ENCODE results near the gene PEX1. TPM values are rescaled to one million over a fixed set of nuclear protein-coding genes. Genes with fewer than 3 reads are reported as not detected.
"Not testable (repeated sequence)": the region's sequence is repeated elsewhere in the genome, so short reads cannot be mapped to it uniquely, and the experiment has no call there.

The PEX1 gene
- total RNA-seq, 2 donors from 2014 or later: 11.3 to 15.4 TPM

GRCh38 chr7:92546856-92547497 lies 18.7 kb upstream of the PEX1 start:
- DNase-seq (ENCODE audit: low spot score): no peak
- Histone ChIP-seq H3K4me3 (no peak overlapping the region), H3K36me3 (no peaks in the 10 kb centered on the region), H3K27ac (no peak overlapping the region), H3K4me1 (peaks cover 0 to 5% of the 10 kb centered on the region in 2 donors), H3K27me3 (no peaks in the 10 kb centered on the region), H3K9me3 (no peaks in the 10 kb centered on the region)
- TF ChIP-seq, protein P1, sequence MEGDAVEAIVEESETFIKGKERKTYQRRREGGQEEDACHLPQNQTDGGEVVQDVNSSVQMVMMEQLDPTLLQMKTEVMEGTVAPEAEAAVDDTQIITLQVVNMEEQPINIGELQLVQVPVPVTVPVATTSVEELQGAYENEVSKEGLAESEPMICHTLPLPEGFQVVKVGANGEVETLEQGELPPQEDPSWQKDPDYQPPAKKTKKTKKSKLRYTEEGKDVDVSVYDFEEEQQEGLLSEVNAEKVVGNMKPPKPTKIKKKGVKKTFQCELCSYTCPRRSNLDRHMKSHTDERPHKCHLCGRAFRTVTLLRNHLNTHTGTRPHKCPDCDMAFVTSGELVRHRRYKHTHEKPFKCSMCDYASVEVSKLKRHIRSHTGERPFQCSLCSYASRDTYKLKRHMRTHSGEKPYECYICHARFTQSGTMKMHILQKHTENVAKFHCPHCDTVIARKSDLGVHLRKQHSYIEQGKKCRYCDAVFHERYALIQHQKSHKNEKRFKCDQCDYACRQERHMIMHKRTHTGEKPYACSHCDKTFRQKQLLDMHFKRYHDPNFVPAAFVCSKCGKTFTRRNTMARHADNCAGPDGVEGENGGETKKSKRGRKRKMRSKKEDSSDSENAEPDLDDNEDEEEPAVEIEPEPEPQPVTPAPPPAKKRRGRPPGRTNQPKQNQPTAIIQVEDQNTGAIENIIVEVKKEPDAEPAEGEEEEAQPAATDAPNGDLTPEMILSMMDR (IDR thresholded peaks at IDR 0.05): no peak

DNA sequence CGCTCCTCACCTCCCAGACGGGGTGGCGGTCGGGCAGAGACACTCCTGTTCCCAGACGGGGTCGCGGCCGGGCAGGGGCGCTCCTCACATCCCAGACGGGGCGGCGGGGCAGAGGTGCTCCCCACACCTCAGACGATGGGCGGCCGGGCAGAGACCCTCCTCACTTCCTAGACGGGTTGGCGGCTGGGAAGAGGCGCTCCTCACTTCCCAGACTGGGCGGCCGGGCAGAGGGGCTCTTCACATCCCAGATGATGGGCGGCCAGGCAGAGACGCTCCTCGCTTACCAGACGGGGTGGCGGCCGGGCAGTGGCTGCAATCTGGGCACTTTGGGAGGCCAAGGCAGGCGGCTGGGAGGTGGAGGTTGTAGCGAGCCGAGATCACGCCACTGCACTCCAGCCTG lies 16.8 kb upstream of the PEX1 start:
- H3K27ac ChIP-seq; H3K36me3 ChIP-seq; H3K4me1 ChIP-seq; H3K27me3 ChIP-seq; H3K4me3 ChIP-seq; H3K9me3 ChIP-seq; DNase-seq (ENCODE audit: low spot score): not testable (repeated sequence)

DNA sequence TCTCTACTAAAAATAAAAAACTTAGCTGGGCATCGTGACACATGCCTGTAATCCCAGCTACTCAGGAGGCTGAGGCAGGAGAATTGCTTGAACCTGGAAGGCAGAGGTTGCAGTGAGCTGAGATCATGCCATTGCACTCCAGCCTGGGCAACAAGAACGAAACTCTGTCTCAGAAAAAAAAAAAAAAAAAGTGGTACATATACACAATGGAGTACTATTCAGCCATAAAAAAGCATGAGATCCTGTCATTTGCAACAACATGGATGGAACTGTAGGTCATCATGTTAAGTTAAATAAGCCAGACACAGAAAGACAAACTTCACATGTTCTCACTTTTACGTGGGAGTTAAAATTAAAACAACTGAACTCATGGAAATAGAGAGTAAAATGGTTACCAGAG lies 15.2 kb upstream of the PEX1 start:
- DNase-seq (ENCODE audit: low spot score); H3K4me1 ChIP-seq: not testable (repeated sequence)

DNA sequence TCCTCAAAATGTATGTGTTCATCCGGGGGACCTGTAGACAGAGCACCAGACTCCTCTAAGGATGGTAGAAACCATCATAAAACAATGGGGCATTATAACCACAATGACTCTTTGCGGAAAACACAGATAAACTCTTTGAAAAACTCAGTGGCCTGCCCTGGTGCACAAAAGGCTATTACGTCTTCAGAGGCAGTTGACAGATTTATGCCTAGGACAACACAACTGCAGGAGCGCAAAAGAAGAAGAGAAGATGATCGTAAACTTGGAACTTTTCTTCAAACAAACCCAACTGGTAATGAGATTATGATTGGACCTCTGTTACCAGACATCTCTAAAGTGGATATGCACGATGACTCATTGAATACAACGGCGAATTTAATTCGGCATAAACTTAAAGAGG lies 6.3 kb upstream of the PEX1 start:
- TF ChIP-seq, protein P1 (IDR thresholded peaks at IDR 0.05): no peak
- Histone ChIP-seq H3K27ac (no peak overlapping the region), H3K27me3 (no peaks in the 10 kb centered on the region), H3K4me1 (peaks cover 0 to 3% of the 10 kb centered on the region in 2 donors), H3K36me3 (peaks cover 65% of the 10 kb centered on the region), H3K9me3 (no peaks in the 10 kb centered on the region), H3K4me3 (no peak overlapping the region)
- no peak for DNase-seq (ENCODE audit: low spot score)

More for the DNA sequence above, 15.2 kb upstream of the PEX1 start:
- H3K27me3 ChIP-seq, H3K9me3 ChIP-seq, H3K27ac ChIP-seq, H3K4me3 ChIP-seq, H3K36me3 ChIP-seq: not testable (repeated sequence)

- H3K4me1 ChIP-seq: peaks cover 0 to 20% of the 10 kb centered on the region in 2 donors
- peak overlapping the region; percentile 80 to 94 for H3K27ac ChIP-seq
- peaks cover 22% of the 10 kb centered on the region for H3K36me3 ChIP-seq
- TF ChIP-seq, protein P1 (IDR thresholded peaks at IDR 0.05): no peak
- no peaks in the 10 kb centered on the region for H3K9me3 ChIP-seq
- peak overlapping the region; percentile 91 to 95 for H3K4me3 ChIP-seq
- H3K27me3 ChIP-seq: no peaks in the 10 kb centered on the region
- DNase-seq (ENCODE audit: low spot score): no peak
Measured at GRCh38 chr7:92528958-92529264, 591 bp upstream of the PEX1 start.

DNA sequence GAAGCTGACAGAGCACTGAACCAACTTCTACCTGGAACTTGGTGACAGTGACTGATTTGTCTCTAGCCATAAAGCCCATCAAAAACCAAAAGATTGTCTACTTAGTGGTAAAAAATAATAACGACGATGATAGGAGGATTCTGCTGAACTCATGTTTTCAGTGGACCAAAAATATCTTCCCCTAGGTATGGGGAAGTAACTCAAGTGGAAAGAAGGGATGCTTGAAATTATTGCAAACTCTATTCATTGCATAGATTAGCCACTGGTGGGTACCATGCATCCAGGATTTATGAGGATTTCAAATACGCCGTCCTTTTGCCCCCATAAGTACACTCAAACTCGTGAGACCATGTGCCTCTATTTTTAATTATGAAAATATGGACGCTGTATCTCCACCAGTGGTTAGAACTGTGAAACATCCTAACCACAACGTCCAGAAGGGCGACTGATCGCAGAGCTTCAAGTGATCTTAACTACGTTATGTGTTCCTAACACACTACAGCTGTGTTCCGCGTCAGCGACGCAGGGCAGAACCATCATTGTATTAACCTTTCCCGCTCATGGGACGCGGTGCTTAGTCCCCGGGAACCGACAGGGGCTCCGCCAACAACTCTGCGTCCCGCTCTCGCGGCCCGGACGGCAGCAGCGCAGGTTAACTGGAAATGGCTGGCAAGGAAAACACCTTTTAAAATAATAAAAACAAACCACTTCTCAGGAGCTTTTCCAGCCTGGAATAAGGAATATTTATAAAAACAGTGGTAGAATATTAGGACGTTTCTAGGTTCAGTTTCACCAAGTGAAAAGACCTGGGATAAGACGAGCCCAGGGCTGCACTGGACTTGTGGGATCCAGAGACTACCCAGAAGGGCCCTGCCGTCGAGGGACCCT lies 776 bp downstream of the PEX1 start:
- peaks cover 9% of the 10 kb centered on the region for H3K36me3 ChIP-seq
- no peaks in the 10 kb centered on the region for H3K27me3 ChIP-seq
- TF ChIP-seq, protein P1 (IDR thresholded peaks at IDR 0.05): no peak
- peak; percentile 60 for DNase-seq (ENCODE audit: low spot score)
- peaks cover 0 to 20% of the 10 kb centered on the region in 2 donors for H3K4me1 ChIP-seq
- H3K27ac ChIP-seq: peak overlapping the region; percentile 86 to 94
- peak overlapping the region; percentile 91 to 95 for H3K4me3 ChIP-seq
- H3K9me3 ChIP-seq: no peaks in the 10 kb centered on the region
